ENCODE measurements around the gene IL3RA. TPM values are rescaled to one million over a fixed set of nuclear protein-coding genes. Genes with fewer than 3 reads are reported as not detected.

The IL3RA gene
- total RNA-seq, 1 donor from 2014 or later: not detected

Small RNAs within 50 kb of the gene (microRNA-seq; reads per million reads assigned to microRNA genes)
- gene MIR3690 (ENCODE audit: borderline number of aligned reads, unreplicated experiment): not detected

Other genes starting within 250 kb of the IL3RA start
- 0.31 TPM in 1 of 2 replicates, not detected in the other for gene CRLF2, start 124.1 kb upstream of the IL3RA start, total RNA-seq
- 0.98 and 1.3 TPM in 2 replicates for gene CSF2RA, start 68.0 kb upstream of the IL3RA start, total RNA-seq
- 387 and 391 TPM in 2 replicates for gene SLC25A6, start 55.3 kb downstream of the IL3RA start, total RNA-seq
- gene ASMTL, start 116.1 kb downstream of the IL3RA start, total RNA-seq: 24.5 and 26.2 TPM in 2 replicates
- not detected in 2 replicates for gene P2RY8, start 200.4 kb downstream of the IL3RA start, total RNA-seq

All from progenitor cell of endocrine pancreas (in vitro differentiated cells).